Measurements from ENCODE around the gene DNASE1. TPM values are rescaled to one million over a fixed set of nuclear protein-coding genes. Genes with fewer than 3 reads are reported as not detected.

DNASE1 gene
- polyA plus RNA-seq, 1 experiment = 10.9 TPM

- CTCF ChIA-PET = interaction anchor here (0.8 to 3.0 kb wide), 2 partner anchors 11 to 12 kb away, joined by 3 to 17 read pairs; no protein-coding TSS in a partner anchor
- Histone ChIP-seq H3K27me3 (ENCODE audit: control insufficient read depth, insufficient read depth, low read length) (no peaks in the 10 kb centered on the region), H3K36me3 (ENCODE audit: control insufficient read depth, insufficient read depth, low read length) (peaks cover 3% of the 10 kb centered on the region; the same call in 1 of the 2 replicates), H3K4me3 (ENCODE audit: low read depth, low read length) (no peak overlapping the region)
- POLR2A ChIA-PET = no interaction called here
- no peak for DNase-seq (ENCODE audit: low read depth)
- no peak for TF ChIP-seq CTCF (IDR thresholded peaks at IDR 0.05; ENCODE audit: insufficient read depth, low read depth, low read length)
These were observed 47.0 kb downstream of the DNASE1 start for GRCh38 chr16:3701531-3701930.

GRCh38 chr16:3702082-3702481 is 47.6 kb downstream of the DNASE1 start:
- H3K4me3 ChIP-seq (ENCODE audit: low read depth, low read length) = no peak overlapping the region
- POLR2A ChIA-PET = interaction anchor here (0.6 kb wide), 1 partner anchor 475 kb away, joined by 3 read pairs; no protein-coding TSS in a partner anchor
- H3K36me3 ChIP-seq (ENCODE audit: control insufficient read depth, insufficient read depth, low read length) = peaks cover 3% of the 10 kb centered on the region; the same call in 1 of the 2 replicates
- no peak for TF ChIP-seq CTCF (IDR thresholded peaks at IDR 0.05; ENCODE audit: insufficient read depth, low read depth, low read length)
- no peaks in the 10 kb centered on the region for H3K27me3 ChIP-seq (ENCODE audit: control insufficient read depth, insufficient read depth, low read length)
- CTCF ChIA-PET = interaction anchor here (3.0 kb wide), 1 partner anchor 11 kb away, joined by 17 read pairs; no protein-coding TSS in a partner anchor
- no peak for DNase-seq (ENCODE audit: low read depth)

- no peak for DNase-seq (ENCODE audit: low read depth)
- H3K36me3 ChIP-seq (ENCODE audit: control insufficient read depth, insufficient read depth, low read length) = peaks cover 3% of the 10 kb centered on the region; the same call in 1 of the 2 replicates
- no peaks in the 10 kb centered on the region for H3K27me3 ChIP-seq (ENCODE audit: control insufficient read depth, insufficient read depth, low read length)
- no peak for TF ChIP-seq CTCF (IDR thresholded peaks at IDR 0.05; ENCODE audit: insufficient read depth, low read depth, low read length)
- H3K4me3 ChIP-seq (ENCODE audit: low read depth, low read length) = no peak overlapping the region
- POLR2A ChIA-PET = no interaction called here
- CTCF ChIA-PET = no interaction called here
These were observed 51.9 kb downstream of the DNASE1 start for GRCh38 chr16:3706253-3707012.

Other genes starting within 250 kb of the DNASE1 start
- gene ZNF597, start 211.2 kb upstream of the DNASE1 start, polyA plus RNA-seq (2011; rRNA removed) = 0.93 and 1.5 TPM in 2 replicates
- 21.7 and 30.7 TPM in 2 replicates for gene NAA60, start 211.0 kb upstream of the DNASE1 start, polyA plus RNA-seq (2011; rRNA removed)
- not detected in 2 replicates for gene C16orf90, start 159.2 kb upstream of the DNASE1 start, polyA plus RNA-seq (2011; rRNA removed)
- gene CLUAP1, start 153.7 kb upstream of the DNASE1 start, polyA plus RNA-seq (2011; rRNA removed) = 14.7 and 27.0 TPM in 2 replicates
- not detected in 2 replicates for gene NLRC3, start 77.3 kb upstream of the DNASE1 start, polyA plus RNA-seq (2011; rRNA removed)
- gene SLX4, start 43.1 kb upstream of the DNASE1 start, polyA plus RNA-seq (2011; rRNA removed) = 0.92 and 0.97 TPM in 2 replicates
- gene TRAP1, start 62.8 kb downstream of the DNASE1 start, polyA plus RNA-seq (2011; rRNA removed) = 95.9 and 112 TPM in 2 replicates
- gene CREBBP, start 226.0 kb downstream of the DNASE1 start, polyA plus RNA-seq (2011; rRNA removed) = 6.0 and 6.6 TPM in 2 replicates

Data from BJ (cell line).